Upper lobe of right lung (tissue), 1 donor: ENCODE data around the gene ANTKMT. TPM values are rescaled to one million over a fixed set of nuclear protein-coding genes. Genes with fewer than 3 reads are reported as not detected.

Source experiments
- ATAC-seq: fragments of 200-7000 bp; cut with Tn5 transposase; one replicate; pipeline ENCODE4 v1.9.1; 2020; ENCODE audit warnings: mild to moderate bottlenecking, moderate library complexity
- DNase-seq: peaks from one replicate; pipeline ENCODE4 v3.0.0-alpha.2; 2020
- H3K27ac ChIP-seq: fragments of 200-600 bp; one replicate; pipeline ENCODE4 v1.8.0; 2022
- H3K27me3 ChIP-seq: fragments of 200-600 bp; one replicate; pipeline ENCODE4 v1.8.0; 2022; ENCODE audit warnings: mild to moderate bottlenecking
- H3K36me3 ChIP-seq: fragments of 200-600 bp; one replicate; pipeline ENCODE4 v1.8.0; 2022
- H3K4me1 ChIP-seq: fragments of 200-600 bp; one replicate; pipeline ENCODE4 v1.8.0; 2022
- H3K4me3 ChIP-seq: fragments of 200-600 bp; one replicate; pipeline ENCODE4 v1.8.0; 2022; ENCODE audit warnings: mild to moderate bottlenecking
- H3K9me3 ChIP-seq: fragments of 200-600 bp; one replicate; pipeline ENCODE4 v1.8.0; 2022
- CTCF ChIP-seq: fragments of 200-600 bp; IDR thresholded peaks from one replicate; pipeline ENCODE4 v1.8.0; 2022; ENCODE audit warnings: antibody characterized with exemption
- intact Hi-C: fragments of 100-400 bp; cut with DNase I; formaldehyde crosslinking; loops from one replicate; pipeline ENCODE4 v1.11.0; 2022
- total RNA-seq: library from RNA; stranded (reverse); fragmentation: NEBNext Ultra II Directional; extraction: Animal tissue kit (Norgen Biotek cat#: 25700); gene quantifications from one replicate; pipeline ENCODE4 v1.2.1, GENCODE V29; 2021
- donor health status: DM: no; HTN: yes; CAD: no; lungs with severe emphysema.

The ANTKMT gene
- total RNA-seq, 1 donor from 2014 or later = 30.5 TPM

GRCh38 chr16:694863-695354, 26.0 kb upstream of the ANTKMT start:
- H3K27ac ChIP-seq = no peak overlapping the region
- ATAC-seq (no peak), DNase-seq (no peak)
- H3K4me1 ChIP-seq = peaks cover 12% of the 10 kb centered on the region
- H3K36me3 ChIP-seq = no peaks in the 10 kb centered on the region
- peak overlapping the region; percentile 34 for H3K4me3 ChIP-seq
- intact Hi-C loops = no loop called here
- no peak for TF ChIP-seq CTCF
- H3K27me3 ChIP-seq = peaks cover 60% of the 10 kb centered on the region
- no peaks in the 10 kb centered on the region for H3K9me3 ChIP-seq

- H3K27ac ChIP-seq = no peak overlapping the region
- intact Hi-C loops = no loop called here
- no peaks in the 10 kb centered on the region for H3K9me3 ChIP-seq
- H3K4me1 ChIP-seq = peaks cover 10% of the 10 kb centered on the region
- DNase-seq = no peak
- TF ChIP-seq CTCF = no peak
- peak; percentile 68 for ATAC-seq
- H3K27me3 ChIP-seq = peaks cover 66% of the 10 kb centered on the region
- no peaks in the 10 kb centered on the region for H3K36me3 ChIP-seq
- H3K4me3 ChIP-seq = peak overlapping the region; percentile 45
These were observed 25.4 kb upstream of the ANTKMT start for GRCh38 chr16:695355-696089.

GRCh38 chr16:698911-699671, 21.9 kb upstream of the ANTKMT start:
- ATAC-seq (no peak), DNase-seq (no peak)
- Histone ChIP-seq H3K27me3 (peaks cover 83% of the 10 kb centered on the region), H3K4me3 (no peak overlapping the region), H3K9me3 (no peaks in the 10 kb centered on the region), H3K27ac (no peak overlapping the region), H3K36me3 (no peaks in the 10 kb centered on the region), H3K4me1 (peaks cover 6% of the 10 kb centered on the region)
- TF ChIP-seq CTCF = no peak
- intact Hi-C loops = no loop called here

GRCh38 chr16:700684-701584, 20.0 kb upstream of the ANTKMT start:
- Histone ChIP-seq H3K27ac (no peak overlapping the region), H3K9me3 (no peaks in the 10 kb centered on the region), H3K27me3 (peaks cover 79% of the 10 kb centered on the region), H3K4me1 (peaks cover under 1% of the 10 kb centered on the region), H3K36me3 (no peaks in the 10 kb centered on the region), H3K4me3 (no peak overlapping the region)
- no peak for DNase-seq
- peak; percentile 44 for ATAC-seq
- TF ChIP-seq CTCF = no peak
- intact Hi-C loops = no loop called here

DNA sequence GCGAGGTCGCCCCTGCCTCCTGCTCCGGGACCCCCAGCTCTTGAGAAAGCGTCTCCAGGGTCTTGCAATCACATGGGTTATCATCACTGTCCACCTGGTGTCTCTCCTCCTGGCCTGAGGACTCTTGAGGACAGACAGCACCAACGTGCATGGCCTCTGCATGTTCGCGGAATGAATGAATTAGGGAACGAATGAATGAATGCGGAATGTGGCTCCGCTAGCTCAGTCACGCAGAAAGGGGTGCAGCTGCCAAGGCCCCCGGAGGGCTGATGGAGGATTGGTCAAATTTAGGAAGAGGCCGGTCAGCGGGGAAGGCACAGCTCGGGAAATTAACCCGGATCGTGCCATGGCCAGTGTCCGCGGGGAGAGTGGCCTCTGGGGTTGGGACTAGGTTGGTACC, 18.6 kb upstream of the ANTKMT start:
- peaks cover 84% of the 10 kb centered on the region for H3K27me3 ChIP-seq

More for the DNA sequence above, 18.6 kb upstream of the ANTKMT start:
- Histone ChIP-seq H3K36me3 (no peaks in the 10 kb centered on the region), H3K4me1 (no peaks in the 10 kb centered on the region), H3K4me3 (no peak overlapping the region), H3K27ac (no peak overlapping the region), H3K9me3 (no peaks in the 10 kb centered on the region)
- no peak for TF ChIP-seq CTCF
- intact Hi-C loops = no loop called here
- no peak for DNase-seq
- ATAC-seq = no peak
